GM06990 (cell line): ENCODE results near the gene PCBD1.

Experiments
- DNase-seq: peaks from one replicate; pipeline ENCODE4 v3.0.0-alpha.2; 2011; ENCODE audit not compliant: insufficient read length; ENCODE audit errors: extremely low read depth
- H3K27me3 ChIP-seq: replicated peaks from 2 replicates; pipeline ENCODE4 v1.6.0; 2011; ENCODE audit warnings: low read length; ENCODE audit not compliant: control insufficient read depth, insufficient read depth
- H3K36me3 ChIP-seq: 2 replicates; pipeline ENCODE4 v1.5.1; 2011; ENCODE audit warnings: low read length; ENCODE audit not compliant: control insufficient read depth, insufficient read depth
- H3K4me3 ChIP-seq: replicated peaks from 2 replicates; pipeline ENCODE4 v1.5.1; 2011; ENCODE audit warnings: low read depth, mild to moderate bottlenecking, control low read depth, low read length
- TF ChIP-seq, protein P1 (sequence below): IDR thresholded peaks from 2 replicates; pipeline ENCODE4 v1.5.1; 2011; ENCODE audit warnings: low read length, control low read depth, mild to moderate bottlenecking, inconsistent platforms; ENCODE audit not compliant: insufficient read depth, poor library complexity, severe bottlenecking

PCBD1 gene

GRCh38 chr10:70902661-70903261 is 14.4 kb upstream of the PCBD1 start:
- Histone ChIP-seq H3K27me3 (peaks cover 2% of the 10 kb centered on the region; the same call in 1 of the 2 replicates), H3K36me3 (no peaks in the 10 kb centered on the region), H3K4me3 (no peak overlapping the region)
- DNase-seq = no peak
- TF ChIP-seq, protein P1, sequence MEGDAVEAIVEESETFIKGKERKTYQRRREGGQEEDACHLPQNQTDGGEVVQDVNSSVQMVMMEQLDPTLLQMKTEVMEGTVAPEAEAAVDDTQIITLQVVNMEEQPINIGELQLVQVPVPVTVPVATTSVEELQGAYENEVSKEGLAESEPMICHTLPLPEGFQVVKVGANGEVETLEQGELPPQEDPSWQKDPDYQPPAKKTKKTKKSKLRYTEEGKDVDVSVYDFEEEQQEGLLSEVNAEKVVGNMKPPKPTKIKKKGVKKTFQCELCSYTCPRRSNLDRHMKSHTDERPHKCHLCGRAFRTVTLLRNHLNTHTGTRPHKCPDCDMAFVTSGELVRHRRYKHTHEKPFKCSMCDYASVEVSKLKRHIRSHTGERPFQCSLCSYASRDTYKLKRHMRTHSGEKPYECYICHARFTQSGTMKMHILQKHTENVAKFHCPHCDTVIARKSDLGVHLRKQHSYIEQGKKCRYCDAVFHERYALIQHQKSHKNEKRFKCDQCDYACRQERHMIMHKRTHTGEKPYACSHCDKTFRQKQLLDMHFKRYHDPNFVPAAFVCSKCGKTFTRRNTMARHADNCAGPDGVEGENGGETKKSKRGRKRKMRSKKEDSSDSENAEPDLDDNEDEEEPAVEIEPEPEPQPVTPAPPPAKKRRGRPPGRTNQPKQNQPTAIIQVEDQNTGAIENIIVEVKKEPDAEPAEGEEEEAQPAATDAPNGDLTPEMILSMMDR = no peak

DNA sequence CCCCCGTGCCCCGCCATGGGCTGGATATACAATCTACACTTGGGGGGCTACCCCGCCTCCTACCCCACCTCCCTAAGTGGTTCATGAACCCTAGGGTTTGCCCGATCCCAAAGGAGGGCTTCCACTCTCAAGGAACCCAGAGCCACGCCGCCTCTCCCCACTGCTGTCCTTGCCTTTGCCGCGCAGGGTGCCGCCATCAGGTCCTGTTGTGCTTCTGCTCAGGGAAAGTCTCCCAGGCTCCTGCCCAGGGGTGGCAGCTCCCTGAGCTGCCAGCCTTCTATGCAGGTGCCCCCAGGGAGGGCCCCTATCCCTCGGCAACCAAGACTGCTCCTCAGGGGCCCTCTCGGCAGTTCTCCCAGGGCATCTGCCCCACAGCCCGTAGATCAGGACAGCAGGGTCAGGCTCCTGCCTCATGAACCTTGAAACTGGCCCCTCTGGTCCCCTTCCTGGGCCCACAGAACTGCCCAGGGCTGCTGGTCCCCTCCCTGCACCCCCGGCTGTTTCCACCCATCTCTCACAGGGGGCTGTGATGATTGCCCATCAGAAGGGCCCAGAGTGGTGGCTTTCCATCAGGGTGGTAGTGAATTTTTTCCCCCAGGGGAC is 13.0 kb upstream of the PCBD1 start:
- no peaks in the 10 kb centered on the region for H3K36me3 ChIP-seq
- TF ChIP-seq, protein P1 = no peak
- 0 out of 2 replicates have a peak, but pooled peaks cover 2% of the 10 kb centered on the region for H3K27me3 ChIP-seq
- H3K4me3 ChIP-seq = no peak overlapping the region
- no peak for DNase-seq

- H3K27me3 ChIP-seq = no peaks in the 10 kb centered on the region
- H3K4me3 ChIP-seq = no peak overlapping the region
- no peaks in the 10 kb centered on the region for H3K36me3 ChIP-seq
- TF ChIP-seq, protein P1 = no peak
- no peak for DNase-seq
Observed at GRCh38 chr10:70899096-70899495, 10.7 kb upstream of the PCBD1 start.

GRCh38 chr10:70898687-70899086 is 10.3 kb upstream of the PCBD1 start:
- H3K36me3 ChIP-seq = no peaks in the 10 kb centered on the region
- TF ChIP-seq, protein P1 = no peak
- H3K4me3 ChIP-seq = no peak overlapping the region
- H3K27me3 ChIP-seq = no peaks in the 10 kb centered on the region; the same call in 1 of the 2 replicates
- no peak for DNase-seq

DNA sequence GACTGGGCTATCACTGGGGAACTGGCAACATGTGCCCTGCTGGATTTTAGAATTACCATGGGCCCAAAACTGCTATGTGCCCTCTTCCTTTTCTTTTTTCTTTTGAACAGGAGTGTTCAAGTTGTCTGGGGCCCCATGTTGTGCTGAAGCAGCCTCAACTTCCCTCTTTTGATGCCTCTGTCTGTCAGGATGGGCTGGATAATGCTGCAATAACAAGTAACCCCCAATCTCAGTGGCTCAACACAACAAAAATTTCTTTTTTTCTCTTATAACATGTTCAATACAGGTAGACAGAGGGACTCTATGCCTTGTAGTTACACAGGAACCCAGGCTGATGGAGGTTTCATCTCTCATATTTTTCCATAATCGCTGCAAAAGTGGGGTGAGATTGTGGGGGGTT is 8.2 kb upstream of the PCBD1 start:
- no peak for DNase-seq
- H3K27me3 ChIP-seq = no peaks in the 10 kb centered on the region; the same call in 1 of the 2 replicates
- no peaks in the 10 kb centered on the region for H3K36me3 ChIP-seq
- no peak overlapping the region for H3K4me3 ChIP-seq
- TF ChIP-seq, protein P1 = no peak

DNA sequence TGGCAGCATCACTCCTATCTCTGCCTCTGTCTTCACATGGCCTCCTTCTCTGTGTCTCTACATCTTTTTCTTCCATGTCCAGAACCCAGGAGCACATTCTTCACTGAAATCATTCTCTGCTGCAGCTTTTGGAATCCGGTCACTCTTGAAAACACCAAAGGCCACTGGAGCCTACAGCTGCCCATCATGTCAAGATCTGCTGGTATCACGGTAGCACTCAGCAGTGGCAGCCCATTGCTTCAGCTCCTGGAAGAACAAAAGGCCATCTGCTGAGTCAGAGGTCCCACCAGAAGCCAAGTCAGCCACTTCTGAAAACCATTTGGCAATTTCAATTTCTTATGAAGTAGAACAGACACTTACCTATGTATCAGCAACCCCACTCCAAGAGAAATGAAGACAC is 6.1 kb upstream of the PCBD1 start:
- no peak overlapping the region for H3K4me3 ChIP-seq
- TF ChIP-seq, protein P1 = no peak
- no peak for DNase-seq
- no peaks in the 10 kb centered on the region; the same call in 1 of the 2 replicates for H3K27me3 ChIP-seq
- H3K36me3 ChIP-seq = no peaks in the 10 kb centered on the region
